IPS DF 6.9 (cell line): ENCODE data around the gene RAD51B.

Experiments
- DNase-seq: peaks from one replicate; pipeline ENCODE4 v3.0.0-alpha.2; 2013; ENCODE audit warnings: low read depth, low spot score
- H3K27ac ChIP-seq: one replicate; pipeline ENCODE4 v1.5.1; 2013; ENCODE audit warnings: low read length, control low read depth
- H3K27me3 ChIP-seq: 2 replicates; pipeline ENCODE4 v1.6.1; 2013; ENCODE audit warnings: mild to moderate bottlenecking, low read length; ENCODE audit not compliant: control insufficient read depth, insufficient read depth
- H3K36me3 ChIP-seq: 2 replicates; pipeline ENCODE4 v1.6.1; 2013; ENCODE audit warnings: low read length; ENCODE audit not compliant: control insufficient read depth, insufficient read depth
- H3K4me1 ChIP-seq: 2 replicates; pipeline ENCODE4 v1.6.1; 2013; ENCODE audit warnings: low read length; ENCODE audit not compliant: control insufficient read depth, insufficient read depth
- H3K4me3 ChIP-seq: 2 replicates; pipeline ENCODE4 v1.5.1; 2013; ENCODE audit warnings: mild to moderate bottlenecking, low read length
- H3K9me3 ChIP-seq: 2 replicates; pipeline ENCODE4 v1.6.1; 2013; ENCODE audit warnings: low read length, inconsistent platforms; ENCODE audit not compliant: control insufficient read depth, insufficient read depth
- WGBS: extraction: QIAGEN DNeasy Blood & Tissue Kit; methylation state at CpG from one replicate; pipeline ENCODE4 v1.1.7; 2013; ENCODE audit warnings: mixed read lengths, missing lambda C conversion rate; ENCODE audit not compliant: insufficient read length, insufficient coverage; 5-methylcytosine and 5-hydroxymethylcytosine counted together

Gene RAD51B

DNA sequence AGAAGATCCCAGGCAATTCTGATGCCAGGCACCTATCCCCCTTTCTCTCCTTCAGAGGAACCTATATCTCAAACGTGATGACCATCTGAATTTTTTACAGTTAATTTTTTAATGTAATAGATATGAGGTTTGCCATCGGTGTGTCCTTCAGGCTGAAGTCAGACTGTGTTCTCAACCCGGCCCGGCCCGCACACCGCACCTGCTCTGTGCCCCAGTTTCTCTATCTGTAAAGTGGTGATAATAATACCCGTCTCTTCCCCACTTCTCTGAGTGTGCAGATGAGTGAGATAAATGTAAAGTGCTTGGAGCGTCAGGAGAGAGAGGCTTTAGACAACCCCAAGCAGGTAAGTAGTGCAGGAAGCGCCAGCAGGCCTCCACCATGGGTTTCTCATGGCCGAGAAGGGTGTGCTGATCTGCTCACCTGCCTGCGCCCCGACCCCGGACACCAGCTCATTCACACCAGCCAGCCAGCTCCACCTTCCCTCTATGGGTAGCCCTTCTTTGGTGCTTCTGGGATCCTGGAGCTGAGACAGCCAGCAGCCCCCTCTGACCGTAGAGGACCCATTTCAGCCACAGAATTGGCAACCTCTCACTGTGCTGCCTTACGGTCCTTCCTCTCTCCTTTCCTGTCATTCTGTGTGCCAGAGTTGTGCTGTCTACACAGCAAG lies 893.3 kb downstream of the RAD51B start:
- no peaks in the 10 kb centered on the region for H3K9me3 ChIP-seq
- H3K4me1 ChIP-seq, result no peaks in the 10 kb centered on the region
- WGBS, result no CpG with 5 or more reads among the region's 15 CpGs
- H3K27ac ChIP-seq, result no peak overlapping the region
- no peak overlapping the region for H3K4me3 ChIP-seq
- no peak for DNase-seq
- H3K36me3 ChIP-seq, result no peaks in the 10 kb centered on the region
- no peaks in the 10 kb centered on the region for H3K27me3 ChIP-seq

DNA sequence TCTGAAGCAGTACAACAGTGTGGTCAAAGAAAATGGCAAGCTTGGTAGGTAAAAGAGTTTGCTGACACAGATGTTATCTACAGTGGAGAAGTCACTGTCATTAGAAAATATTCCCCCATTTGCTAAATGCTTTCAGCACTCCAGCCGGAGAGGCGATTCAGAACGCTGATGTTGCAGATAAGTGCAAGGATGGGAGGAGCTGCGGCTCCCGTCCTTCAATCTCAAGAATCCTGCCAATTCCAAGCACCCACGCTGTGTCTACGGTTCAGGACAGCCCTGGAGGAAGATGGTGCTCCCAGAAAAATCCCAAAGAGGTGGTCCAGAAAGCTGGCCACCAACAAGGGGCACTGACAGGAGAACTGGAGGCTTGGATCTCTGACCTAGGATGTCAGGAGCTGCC lies 894.2 kb downstream of the RAD51B start:
- Histone ChIP-seq H3K36me3 (no peaks in the 10 kb centered on the region), H3K9me3 (no peaks in the 10 kb centered on the region), H3K27ac (no peak overlapping the region), H3K4me1 (no peaks in the 10 kb centered on the region), H3K27me3 (no peaks in the 10 kb centered on the region), H3K4me3 (no peak overlapping the region)
- no peak for DNase-seq
- WGBS, result no CpG with 5 or more reads among the region's 7 CpGs

DNA sequence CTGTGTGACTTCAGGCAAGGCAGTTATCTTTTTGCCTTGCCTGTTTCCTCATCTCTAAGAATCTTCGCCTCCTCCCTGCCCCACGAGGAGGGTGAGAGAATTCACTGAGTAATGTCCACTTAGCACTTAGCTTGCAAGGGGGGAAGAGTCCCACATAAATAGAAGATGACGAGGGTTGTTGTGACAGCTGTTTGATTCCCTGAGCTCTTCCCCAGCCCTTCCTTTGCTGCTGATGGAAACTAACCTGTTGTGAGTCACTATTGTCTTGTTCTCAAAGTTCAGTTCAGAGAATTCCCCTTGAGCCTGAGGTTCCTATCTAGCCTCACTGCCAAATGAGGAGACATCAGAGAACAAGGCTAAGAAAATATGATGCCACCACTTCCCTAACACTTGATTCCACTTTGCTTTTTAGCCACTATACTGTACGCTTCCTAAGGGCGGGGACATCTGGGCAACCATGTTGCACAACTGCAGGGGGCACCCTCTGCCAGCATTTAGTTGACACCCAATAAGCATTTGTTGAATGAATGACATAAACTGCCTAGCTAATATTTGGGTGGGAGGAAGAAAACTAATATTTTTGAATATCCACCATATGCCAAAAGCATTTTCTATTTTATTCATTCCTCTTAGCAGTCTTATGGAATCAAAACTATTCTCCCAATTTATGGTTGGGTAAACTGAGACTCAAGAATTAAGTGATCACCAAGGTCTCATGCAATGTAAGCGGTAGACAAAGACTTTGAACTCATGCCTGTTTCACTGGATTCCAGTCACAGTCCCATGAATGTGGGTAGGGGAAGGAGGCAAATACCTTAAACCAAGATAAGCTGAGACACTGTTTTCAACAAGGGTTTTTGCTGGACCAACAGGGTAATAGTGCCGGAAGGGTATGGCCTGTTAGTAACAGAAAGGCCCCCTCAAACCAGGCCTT lies 895.7 kb downstream of the RAD51B start:
- no peak for DNase-seq
- Histone ChIP-seq H3K27me3 (no peaks in the 10 kb centered on the region), H3K36me3 (no peaks in the 10 kb centered on the region), H3K27ac (no peak overlapping the region), H3K4me1 (no peaks in the 10 kb centered on the region), H3K9me3 (no peaks in the 10 kb centered on the region), H3K4me3 (no peak overlapping the region)
- no CpG with 5 or more reads among the region's 7 CpGs for WGBS

DNA sequence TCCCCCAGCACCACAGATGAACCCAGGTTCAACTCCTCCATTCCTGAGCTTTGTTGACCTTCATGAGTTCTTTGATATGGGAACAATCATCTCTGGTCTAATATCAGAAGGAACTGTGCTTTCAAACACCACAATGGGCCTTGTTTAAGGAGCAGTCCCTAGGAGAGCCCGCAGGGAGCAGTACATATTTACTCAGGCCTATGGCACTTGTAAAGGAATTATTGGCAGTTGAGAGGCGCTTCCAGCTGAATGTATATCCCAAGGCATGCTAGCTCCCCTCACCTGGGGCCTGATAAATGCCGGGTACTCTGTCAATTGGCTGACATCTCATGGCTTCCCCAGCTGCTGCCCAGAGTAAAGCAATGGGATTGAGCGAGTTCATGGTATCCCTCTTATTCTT lies 897.1 kb downstream of the RAD51B start:
- Histone ChIP-seq H3K4me3 (no peak overlapping the region), H3K9me3 (no peaks in the 10 kb centered on the region), H3K27me3 (no peaks in the 10 kb centered on the region), H3K4me1 (no peaks in the 10 kb centered on the region), H3K27ac (no peak overlapping the region), H3K36me3 (no peaks in the 10 kb centered on the region)
- no peak for DNase-seq
- no CpG with 5 or more reads among the region's 4 CpGs for WGBS

DNA sequence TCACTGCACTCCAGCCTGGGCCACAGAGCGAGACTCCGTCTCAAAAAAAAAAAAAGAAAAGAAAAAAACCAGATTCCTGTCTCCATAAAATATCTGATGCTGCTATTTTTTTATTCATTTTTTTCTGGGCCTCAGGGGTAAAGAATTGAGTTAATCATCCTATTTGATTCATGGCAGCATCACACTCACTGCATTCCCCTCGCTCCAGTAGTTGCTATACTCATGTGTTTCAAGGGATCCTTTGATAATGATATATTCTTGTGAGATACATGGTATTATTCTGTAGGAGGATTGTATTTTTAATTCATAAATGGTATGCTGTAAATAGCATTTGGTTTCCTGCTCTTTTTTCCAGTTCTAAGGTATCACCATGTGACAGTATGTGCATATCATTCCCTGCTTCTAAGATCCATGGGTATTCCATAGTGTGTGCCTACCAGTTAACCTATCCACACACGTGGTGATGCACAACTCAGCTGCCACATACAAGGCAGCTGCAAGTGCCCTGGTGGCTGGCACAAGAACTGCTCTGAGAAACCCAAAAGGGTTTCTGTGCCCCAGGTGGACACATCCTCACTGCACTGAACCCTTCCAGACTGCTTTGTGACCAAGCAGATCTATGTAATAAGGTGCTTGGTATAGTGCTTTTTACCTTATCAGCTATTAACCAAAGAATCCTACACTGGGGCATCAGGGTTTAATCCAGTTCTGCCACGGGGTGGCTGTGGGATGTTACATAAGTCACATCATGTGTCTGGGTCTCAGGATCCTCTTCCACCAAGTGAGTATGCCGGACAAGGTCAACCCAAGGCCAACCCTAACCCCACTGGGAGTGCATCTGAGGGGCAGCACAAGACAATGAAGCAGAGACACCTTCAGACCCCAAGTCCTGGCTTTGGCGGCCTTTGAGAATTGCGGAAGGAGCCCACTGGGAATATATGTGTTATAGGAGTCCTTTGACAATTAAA lies 898.7 kb downstream of the RAD51B start:
- no peaks in the 10 kb centered on the region for H3K36me3 ChIP-seq
- no peaks in the 10 kb centered on the region for H3K4me1 ChIP-seq
- no peaks in the 10 kb centered on the region for H3K27me3 ChIP-seq
- DNase-seq, result no peak
- H3K27ac ChIP-seq, result no peak overlapping the region
- H3K4me3 ChIP-seq, result no peak overlapping the region
- no peaks in the 10 kb centered on the region for H3K9me3 ChIP-seq
- WGBS, result no CpG with 5 or more reads among the region's 8 CpGs

DNA sequence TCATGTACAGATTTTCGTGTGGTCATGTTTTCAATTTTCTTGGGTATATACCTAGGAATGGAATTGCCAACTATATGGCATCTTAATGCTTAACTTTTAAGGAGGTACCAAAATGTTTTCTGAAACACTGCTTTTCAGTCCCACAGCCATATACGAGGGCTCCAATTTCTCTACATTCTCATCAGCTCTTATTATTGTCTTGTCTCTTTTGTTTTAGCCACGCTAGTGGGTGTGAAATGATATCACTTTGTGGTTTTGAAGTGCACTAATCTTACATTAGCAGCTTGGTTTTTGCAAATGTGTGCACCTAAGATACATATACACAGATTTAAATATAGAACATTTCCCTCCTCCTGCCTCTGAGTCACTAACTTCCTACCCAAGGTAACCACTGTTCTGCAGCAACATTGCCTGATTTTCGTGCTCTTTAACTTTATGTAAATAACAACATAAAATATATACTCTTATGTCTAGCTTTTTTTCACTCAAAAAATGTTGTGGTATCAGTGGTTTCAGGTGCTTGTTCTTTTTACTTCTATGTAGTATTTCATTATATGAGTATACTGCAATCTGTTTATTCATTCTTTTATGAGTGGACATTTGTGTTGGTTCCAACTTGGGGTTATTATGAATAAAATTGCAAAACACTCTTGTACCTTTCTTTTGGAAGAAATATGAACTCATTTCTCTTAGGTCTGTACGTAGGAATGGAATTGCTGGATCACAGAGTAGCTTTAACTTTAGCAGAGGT lies 900.2 kb downstream of the RAD51B start:
- no peaks in the 10 kb centered on the region for H3K27me3 ChIP-seq
- WGBS, result no CpG with 5 or more reads among the region's 5 CpGs
- H3K9me3 ChIP-seq, result no peaks in the 10 kb centered on the region
- no peaks in the 10 kb centered on the region for H3K36me3 ChIP-seq
- H3K4me1 ChIP-seq, result no peaks in the 10 kb centered on the region
- DNase-seq, result no peak
- no peak overlapping the region for H3K27ac ChIP-seq
- H3K4me3 ChIP-seq, result no peak overlapping the region

DNA sequence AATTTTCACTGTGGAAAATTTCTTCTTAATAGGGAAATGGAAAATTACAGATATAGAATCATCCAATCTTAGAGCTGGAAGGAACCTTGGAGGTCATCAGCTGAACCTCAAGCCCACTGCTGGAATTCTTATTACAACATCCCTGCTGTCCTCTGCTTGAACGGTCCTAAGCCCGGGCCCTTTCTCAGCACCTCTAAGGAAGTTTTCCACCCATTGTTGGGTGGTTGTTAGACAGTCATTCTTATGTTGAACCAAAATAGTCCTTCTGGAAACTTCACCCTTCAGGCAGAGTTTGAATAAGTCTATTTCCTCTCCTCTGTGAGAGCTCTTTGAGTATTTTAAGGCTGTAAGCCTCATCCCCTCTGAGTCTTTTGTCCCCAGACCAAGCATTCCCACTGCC lies 902.6 kb downstream of the RAD51B start:
- H3K9me3 ChIP-seq, result no peaks in the 10 kb centered on the region
- DNase-seq, result no peak
- no CpG with 5 or more reads among the region's 2 CpGs for WGBS
- H3K27ac ChIP-seq, result no peak overlapping the region
- H3K27me3 ChIP-seq, result no peaks in the 10 kb centered on the region
- no peaks in the 10 kb centered on the region for H3K4me1 ChIP-seq
- no peaks in the 10 kb centered on the region for H3K36me3 ChIP-seq
- H3K4me3 ChIP-seq, result no peak overlapping the region

DNA sequence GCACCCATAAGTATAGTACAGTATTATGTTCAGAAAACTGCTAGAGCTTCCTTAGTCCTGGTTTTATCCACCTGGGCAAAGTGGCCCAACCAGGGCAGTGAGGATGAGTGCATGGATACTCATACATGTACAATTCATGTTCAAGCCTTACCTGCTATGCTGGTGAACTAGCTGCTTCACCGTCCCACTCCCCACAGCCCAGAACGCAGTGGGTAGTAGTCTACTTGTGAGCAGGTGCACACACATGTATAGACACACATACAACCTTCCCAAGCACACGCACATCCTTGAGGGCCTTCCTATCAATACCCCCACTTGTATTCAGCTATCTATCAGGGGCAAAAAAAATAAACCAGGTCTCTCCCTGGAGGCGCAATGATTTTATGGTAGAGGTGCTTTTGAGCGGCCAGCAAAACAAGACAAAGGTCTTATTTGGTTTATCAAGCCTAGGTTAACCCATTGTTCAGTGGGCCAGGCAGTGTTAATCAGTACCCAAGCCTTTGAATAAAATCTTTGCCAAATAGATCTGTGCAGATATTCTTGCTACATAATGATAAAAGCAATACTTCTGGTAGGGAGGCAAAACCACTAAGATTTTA lies 903.5 kb downstream of the RAD51B start:
- H3K4me1 ChIP-seq, result no peaks in the 10 kb centered on the region
- no peak for DNase-seq
- H3K4me3 ChIP-seq, result no peak overlapping the region
- no CpG with 5 or more reads among the region's 5 CpGs for WGBS
- no peaks in the 10 kb centered on the region for H3K27me3 ChIP-seq
- H3K9me3 ChIP-seq, result no peaks in the 10 kb centered on the region
- no peaks in the 10 kb centered on the region for H3K36me3 ChIP-seq
- no peak overlapping the region for H3K27ac ChIP-seq

DNA sequence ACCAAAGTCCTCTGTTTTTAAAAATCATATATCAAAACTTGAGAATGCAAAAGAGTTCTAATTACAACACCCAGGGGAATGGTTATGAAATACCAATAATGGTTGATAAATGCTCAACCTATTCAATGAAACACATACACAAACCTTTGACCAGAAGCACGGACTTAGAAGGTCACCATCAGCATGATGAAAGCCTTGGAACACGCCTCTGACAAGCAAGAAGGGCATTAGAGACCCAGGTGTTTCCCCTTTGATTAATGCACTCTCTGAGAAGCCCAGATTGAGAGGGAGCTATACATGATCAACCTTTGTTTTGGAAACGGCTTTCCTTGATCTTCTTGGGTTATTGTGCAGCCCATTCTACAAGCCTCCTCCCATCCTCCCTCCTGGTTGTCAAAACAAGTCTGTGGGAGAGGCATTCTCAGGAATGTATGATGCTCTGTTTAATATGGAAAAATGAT lies 904.3 kb downstream of the RAD51B start:
- Histone ChIP-seq H3K4me1 (no peaks in the 10 kb centered on the region), H3K9me3 (no peaks in the 10 kb centered on the region), H3K27ac (no peak overlapping the region), H3K36me3 (no peaks in the 10 kb centered on the region), H3K27me3 (no peaks in the 10 kb centered on the region), H3K4me3 (no peak overlapping the region)
- no peak for DNase-seq
- no CpG with 5 or more reads among the region's 3 CpGs for WGBS
